HG02884 (cell line): ENCODE results near the gene DLST.

Source experiments
- ATAC-seq: cut with Tn5 transposase; IDR thresholded peaks from one replicate; pipeline ENCODE4 v1.9.1; 2021; ENCODE audit warnings: mild to moderate bottlenecking, moderate library complexity; ENCODE audit not compliant: unreplicated experiment

DLST gene

GRCh38 chr14:74938531-74939495, 57.1 kb downstream of the DLST start:
- no peak for ATAC-seq

GRCh38 chr14:74940956-74941565, 59.3 kb downstream of the DLST start:
- ATAC-seq, result no peak

- ATAC-seq, result no peak
Measured at GRCh38 chr14:74941676-74942097, 60.0 kb downstream of the DLST start.

GRCh38 chr14:74942181-74942580, 60.5 kb downstream of the DLST start:
- ATAC-seq, result no peak

- ATAC-seq, result no peak
Measured at GRCh38 chr14:74942608-74943007, 60.9 kb downstream of the DLST start.

GRCh38 chr14:74945261-74945851, 63.6 kb downstream of the DLST start:
- no peak for ATAC-seq

GRCh38 chr14:74945852-74946658, 64.3 kb downstream of the DLST start:
- no peak for ATAC-seq

- ATAC-seq, result no peak
Measured at GRCh38 chr14:74946659-74947281, 65.1 kb downstream of the DLST start.

- ATAC-seq, result no peak
Measured at GRCh38 chr14:74947353-74948227, 65.9 kb downstream of the DLST start.

- no peak for ATAC-seq
Measured at GRCh38 chr14:74948228-74949175, 66.8 kb downstream of the DLST start.

GRCh38 chr14:74949191-74949601, 67.5 kb downstream of the DLST start:
- ATAC-seq, result no peak

GRCh38 chr14:74949859-74950573, 68.3 kb downstream of the DLST start:
- no peak for ATAC-seq

GRCh38 chr14:74950795-74951442, 69.2 kb downstream of the DLST start:
- no peak for ATAC-seq

- ATAC-seq, result no peak
Measured at GRCh38 chr14:74951443-74952179, 69.9 kb downstream of the DLST start.

- no peak for ATAC-seq
Measured at GRCh38 chr14:74952180-74952665, 70.5 kb downstream of the DLST start.

GRCh38 chr14:74952697-74953484, 71.2 kb downstream of the DLST start:
- no peak for ATAC-seq
